ENCODE data around the gene MUC6.

MUC6 gene

DNA sequence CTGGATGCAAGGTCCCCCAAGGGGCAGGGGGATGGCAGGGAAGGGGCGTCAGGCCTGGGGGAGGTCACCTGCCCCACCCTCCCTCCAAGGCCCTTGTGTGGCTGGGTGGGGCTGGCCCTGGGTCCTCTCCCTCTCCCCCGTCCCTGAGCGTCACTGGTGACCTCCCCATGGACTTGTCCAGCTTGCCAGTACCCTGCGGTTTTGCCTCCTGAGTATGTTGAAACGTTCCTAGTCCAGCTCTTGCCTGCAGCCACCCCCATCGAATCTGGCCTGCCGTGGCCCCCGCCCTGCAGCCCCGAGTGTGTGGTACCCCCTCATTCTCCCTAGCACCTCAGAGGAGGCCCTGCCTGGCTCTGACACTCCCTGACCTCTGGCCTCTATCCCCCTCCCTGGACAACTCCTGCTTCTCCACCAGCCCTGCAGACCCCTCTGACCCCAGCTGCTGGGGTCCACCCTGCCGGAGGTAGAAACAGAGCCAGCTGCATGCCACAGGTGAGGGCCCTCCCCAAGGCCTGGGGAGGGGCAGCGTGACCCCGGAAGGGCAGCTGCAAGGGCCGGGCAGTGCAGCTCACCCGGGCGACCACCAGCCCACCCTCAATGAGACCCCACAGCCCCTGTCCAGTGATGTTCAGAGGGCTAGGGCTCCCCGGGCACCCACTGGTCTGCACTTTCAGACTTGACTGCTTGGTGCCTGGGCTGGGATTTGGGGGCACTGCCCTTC is 4.1 kb upstream of the MUC6 start:
- DNase-seq (ENCODE audit: low read depth), result no peak

DNA sequence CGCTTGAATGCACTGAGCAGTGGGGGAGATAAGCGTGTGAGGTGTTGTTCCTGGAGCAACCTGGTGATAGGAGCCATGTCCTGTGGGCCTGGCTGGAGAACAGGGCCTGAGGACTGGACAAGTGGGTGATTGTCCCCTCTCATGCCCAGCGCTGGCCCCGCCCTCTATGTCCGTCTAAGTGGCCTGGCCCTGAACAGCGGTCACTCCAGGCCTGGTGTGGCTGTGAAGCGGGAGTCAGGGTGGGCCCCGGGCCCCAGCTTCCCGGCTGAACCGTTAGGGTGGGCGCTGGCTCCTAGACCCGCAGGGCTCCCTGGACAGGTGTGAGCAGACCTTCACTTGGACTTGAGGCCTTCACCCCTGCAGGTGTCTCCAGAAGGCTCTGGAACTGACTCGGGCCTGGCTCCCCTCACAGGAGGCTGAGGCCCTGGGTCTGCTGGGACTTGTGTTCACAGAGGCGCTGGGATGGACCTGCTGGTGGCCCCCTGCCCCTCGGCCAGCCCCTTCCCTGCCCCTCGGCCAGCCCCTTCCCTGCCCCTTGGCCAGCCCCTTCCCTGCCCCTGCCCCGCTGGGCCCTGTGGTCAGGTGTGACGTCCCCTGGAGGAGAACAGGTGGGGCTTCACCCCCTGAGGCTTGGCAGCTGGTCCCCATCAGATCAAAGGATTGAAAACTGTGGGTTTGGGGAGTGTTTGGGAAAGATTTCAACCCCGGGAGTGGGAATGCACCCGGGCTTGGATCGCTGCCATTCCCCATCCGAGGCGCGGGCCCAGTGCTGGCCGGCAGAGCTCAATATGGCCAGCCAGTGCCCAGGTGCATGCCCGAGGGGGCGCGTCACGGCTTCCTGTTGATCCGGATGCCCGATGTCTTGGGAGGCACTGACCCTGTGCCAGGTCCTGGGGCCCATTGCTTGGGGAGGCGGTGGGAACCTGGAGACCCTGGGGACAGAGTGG is 3.2 kb upstream of the MUC6 start:
- TF ChIP-seq CTCF (IDR thresholded peaks at IDR 0.05; ENCODE audit: low read depth, low read length, missing control alignments), result no peak
- no peak overlapping the region for H3K4me3 ChIP-seq (ENCODE audit: low read depth, low read length)
- DNase-seq (ENCODE audit: low read depth), result no peak

More for the DNA sequence above, 4.1 kb upstream of the MUC6 start:
- TF ChIP-seq CTCF (IDR thresholded peaks at IDR 0.05; ENCODE audit: low read depth, low read length, missing control alignments), result no peak
- H3K4me3 ChIP-seq (ENCODE audit: low read depth, low read length), result no peak overlapping the region

GRCh38 chr11:1038921-1039320 is 2.4 kb upstream of the MUC6 start:
- no peak for TF ChIP-seq CTCF (IDR thresholded peaks at IDR 0.05; ENCODE audit: low read depth, low read length, missing control alignments)
- H3K4me3 ChIP-seq (ENCODE audit: low read depth, low read length), result no peak overlapping the region
- DNase-seq (ENCODE audit: low read depth), result no peak

DNA sequence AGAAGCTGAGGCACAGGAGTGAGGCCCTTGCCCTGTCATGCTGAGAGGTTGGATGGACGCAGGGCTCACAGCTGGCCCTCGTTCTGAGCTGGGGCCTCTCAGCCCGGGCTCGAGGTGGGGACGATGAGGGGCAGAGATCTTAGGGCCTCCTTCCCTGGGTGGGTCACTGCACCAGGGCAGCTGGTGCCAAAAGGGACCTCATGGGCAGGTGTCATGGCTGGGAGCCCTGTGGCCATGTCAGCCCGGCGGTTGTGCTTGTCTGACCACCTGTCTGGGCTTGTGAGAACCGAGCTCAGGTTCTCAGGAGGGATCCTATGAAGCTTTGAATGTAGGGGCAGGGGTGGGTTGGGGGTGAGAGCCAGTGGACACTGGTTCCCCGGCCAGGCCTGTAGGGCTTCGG is 1.8 kb upstream of the MUC6 start:
- no peak for TF ChIP-seq CTCF (IDR thresholded peaks at IDR 0.05; ENCODE audit: low read depth, low read length, missing control alignments)
- no peak for DNase-seq (ENCODE audit: low read depth)
- H3K4me3 ChIP-seq (ENCODE audit: low read depth, low read length), result no peak overlapping the region

DNA sequence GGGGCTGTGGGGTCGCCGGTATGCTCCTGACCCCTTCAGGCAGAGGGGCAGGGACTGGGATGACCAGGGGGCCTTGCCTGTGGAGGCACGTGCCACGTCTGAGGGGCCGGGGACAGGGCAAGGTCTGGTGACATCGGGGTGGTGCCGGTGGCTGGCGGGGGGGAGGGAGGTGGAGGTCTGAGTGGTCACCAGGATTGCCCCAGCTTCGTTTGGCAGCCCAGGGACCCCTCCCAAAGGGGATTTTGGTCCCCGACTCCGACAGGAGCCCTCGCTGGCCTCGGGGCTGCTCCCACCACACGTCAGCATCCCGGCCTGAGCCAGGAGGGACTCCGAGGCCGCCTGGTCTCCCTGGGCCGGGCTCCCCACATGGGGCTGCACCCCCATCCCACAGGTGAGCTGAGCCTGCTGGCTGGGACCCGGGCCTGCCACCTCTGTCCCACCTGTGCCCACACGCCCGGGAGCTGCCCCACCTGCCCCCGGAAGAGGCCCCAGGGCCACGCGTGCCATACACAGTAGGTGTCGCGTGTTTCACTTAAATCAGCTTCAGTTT is 1.1 kb upstream of the MUC6 start:
- TF ChIP-seq CTCF (IDR thresholded peaks at IDR 0.05; ENCODE audit: low read depth, low read length, missing control alignments), result no peak
- H3K4me3 ChIP-seq (ENCODE audit: low read depth, low read length), result no peak overlapping the region
- DNase-seq (ENCODE audit: low read depth), result no peak

GRCh38 chr11:1036931-1037330 is 413 bp upstream of the MUC6 start:
- no peak overlapping the region for H3K4me3 ChIP-seq (ENCODE audit: low read depth, low read length)
- no peak for TF ChIP-seq CTCF (IDR thresholded peaks at IDR 0.05; ENCODE audit: low read depth, low read length, missing control alignments)
- no peak for DNase-seq (ENCODE audit: low read depth)

Measured in GM12864 (cell line).